H1 (cell line): ENCODE data around the gene GATAD2B. TPM values are rescaled to one million over a fixed set of nuclear protein-coding genes. Genes with fewer than 3 reads are reported as not detected.

ENCODE experiments used
- ASH2L ChIP-seq: fragments of 200-600, 300-600 bp; sonication (generic); IDR thresholded peaks from one replicate; pipeline ENCODE4 v1.7.1; 2017; ENCODE audit warnings: low read length
- CHD2 ChIP-seq: IDR thresholded peaks from 2 replicates; pipeline ENCODE4 v1.6.1; 2012; ENCODE audit warnings: low read length, improper control_type of control experiment
- CREB1 ChIP-seq: IDR thresholded peaks from 2 replicates; pipeline ENCODE4 v1.6.1; 2012; ENCODE audit warnings: inconsistent platforms
- CTBP2 ChIP-seq: IDR thresholded peaks from 2 replicates; pipeline ENCODE4 v1.7.0; 2011; ENCODE audit warnings: borderline replicate concordance, mild to moderate bottlenecking, moderate library complexity, mixed read lengths, low read length; ENCODE audit not compliant: insufficient read depth, insufficient read length
- EGR1 ChIP-seq: IDR thresholded peaks from 2 replicates; pipeline ENCODE4 v1.6.1; 2011; ENCODE audit warnings: low read depth, low read length, borderline replicate concordance
- EP300 ChIP-seq, 2 experiments: IDR thresholded peaks; 1 replicate in 1 of 2; 2 replicates in 1 of 2; pipeline ENCODE4 v1.6.1; 2011 to 2012; ENCODE audit warnings: low read depth in 2 of 2, low read length in 2 of 2, mild to moderate bottlenecking in 2 of 2, borderline replicate concordance in 1 of 2, inconsistent platforms in 1 of 2, moderate library complexity in 1 of 2
- KDM4A ChIP-seq: IDR thresholded peaks from one replicate; pipeline ENCODE4 v1.7.1; 2012; ENCODE audit warnings: low read depth, mild to moderate bottlenecking, moderate library complexity, low read length, inconsistent platforms; ENCODE audit not compliant: severe bottlenecking
- PHF8 ChIP-seq: fragments of 200-600 bp; sonication (generic); conservative IDR thresholded peaks from 2 replicates; pipeline ENCODE4 v1.7.1; 2012; ENCODE audit warnings: low read depth, mild to moderate bottlenecking, inconsistent platforms, low read length, moderate library complexity
- POLR2AphosphoS5 ChIP-seq: IDR thresholded peaks from 2 replicates; pipeline ENCODE4 v1.6.1; 2011; ENCODE audit warnings: low read depth, low read length
- RBBP5 ChIP-seq: IDR thresholded peaks from 2 replicates; pipeline ENCODE4 v1.7.1; 2012; ENCODE audit warnings: low read depth, mild to moderate bottlenecking, inconsistent platforms, low read length, moderate library complexity, borderline replicate concordance
- RNF2 ChIP-seq: fragments of 200-900, 300-1000 bp; sonication (generic); IDR thresholded peaks from 2 replicates; pipeline ENCODE4 v1.7.1; 2016; ENCODE audit warnings: borderline replicate concordance, low read depth, mild to moderate bottlenecking, antibody characterized with exemption, low read length; ENCODE audit not compliant: poor library complexity, severe bottlenecking; ENCODE audit errors: missing control alignments
- SAP30 ChIP-seq: fragments of 300-600 bp; sonication (generic); IDR thresholded peaks from 2 replicates; pipeline ENCODE4 v1.7.1; 2012; ENCODE audit warnings: low read length, moderate library complexity, mild to moderate bottlenecking, inconsistent platforms; ENCODE audit not compliant: insufficient read depth, insufficient replicate concordance
- SIN3A ChIP-seq, 2 experiments: IDR thresholded peaks in 1 of 2; conservative IDR thresholded peaks in 1 of 2; 2 replicates each; pipeline ENCODE4 v1.6.1; 2011 to 2012; ENCODE audit warnings: low read length in 2 of 2, improper control_type of control experiment in 1 of 2, low read depth in 1 of 2, mild to moderate bottlenecking in 1 of 2
- SIX5 ChIP-seq: IDR thresholded peaks from 2 replicates; pipeline ENCODE4 v1.6.1; 2011; ENCODE audit warnings: mild to moderate bottlenecking, low read depth, low read length
- SP1 ChIP-seq: IDR thresholded peaks from 2 replicates; pipeline ENCODE4 v1.6.1; 2011; ENCODE audit warnings: low read depth, low read length
- TAF7 ChIP-seq: optimal IDR thresholded peaks from 2 replicates; pipeline ENCODE3; 2011; ENCODE audit warnings: low read depth, mild to moderate bottlenecking, inconsistent platforms, low read length, moderate library complexity, borderline replicate concordance
- TBP ChIP-seq: IDR thresholded peaks from 2 replicates; pipeline ENCODE4 v1.6.1; 2011; ENCODE audit warnings: low read depth, low read length, improper control_type of control experiment
- polyA plus RNA-seq, 7 experiments: library from polyadenylated mRNA; depleted of rRNA in 3 of 7; stranded (reverse) in 5 of 7; unstranded in 2 of 7; fragments of >200 nt in 5 of 7; fragments of 200-250 nt in 2 of 7; gene quantifications; 1 replicate in 5 of 7; 2 replicates in 1 of 7; 4 replicates in 1 of 7; pipeline versions ENCODE4 v1.2.1 to v1.2.3, GENCODE V29; 2011 to 2013; ENCODE audit warnings: missing spikeins in 2 of 7, mixed read lengths in 2 of 7
- total RNA-seq: library from RNA; stranded (reverse); fragmentation: NEBNext Ultra II Directional; extraction: Animal tissue kit (Norgen Biotek cat#: 25700); gene quantifications from 2 replicates; pipeline ENCODE4 v1.2.1, GENCODE V29; 2021
- TF ChIP-seq, protein P1 (sequence below): IDR thresholded peaks from 2 replicates; pipeline ENCODE4 v1.6.1; 2012; ENCODE audit warnings: inconsistent platforms
- TF ChIP-seq, protein P2 (sequence below): IDR thresholded peaks from 2 replicates; pipeline ENCODE4 v1.6.1; 2011; ENCODE audit warnings: low read depth, mild to moderate bottlenecking, low read length; ENCODE audit not compliant: insufficient read depth

GATAD2B gene
- total and polyA plus RNA-seq, 2 of the 8 experiments (the other 6 are each of a cell fraction or from before 2014, with no cell fraction given), result 8.4 to 39.1 TPM

DNA sequence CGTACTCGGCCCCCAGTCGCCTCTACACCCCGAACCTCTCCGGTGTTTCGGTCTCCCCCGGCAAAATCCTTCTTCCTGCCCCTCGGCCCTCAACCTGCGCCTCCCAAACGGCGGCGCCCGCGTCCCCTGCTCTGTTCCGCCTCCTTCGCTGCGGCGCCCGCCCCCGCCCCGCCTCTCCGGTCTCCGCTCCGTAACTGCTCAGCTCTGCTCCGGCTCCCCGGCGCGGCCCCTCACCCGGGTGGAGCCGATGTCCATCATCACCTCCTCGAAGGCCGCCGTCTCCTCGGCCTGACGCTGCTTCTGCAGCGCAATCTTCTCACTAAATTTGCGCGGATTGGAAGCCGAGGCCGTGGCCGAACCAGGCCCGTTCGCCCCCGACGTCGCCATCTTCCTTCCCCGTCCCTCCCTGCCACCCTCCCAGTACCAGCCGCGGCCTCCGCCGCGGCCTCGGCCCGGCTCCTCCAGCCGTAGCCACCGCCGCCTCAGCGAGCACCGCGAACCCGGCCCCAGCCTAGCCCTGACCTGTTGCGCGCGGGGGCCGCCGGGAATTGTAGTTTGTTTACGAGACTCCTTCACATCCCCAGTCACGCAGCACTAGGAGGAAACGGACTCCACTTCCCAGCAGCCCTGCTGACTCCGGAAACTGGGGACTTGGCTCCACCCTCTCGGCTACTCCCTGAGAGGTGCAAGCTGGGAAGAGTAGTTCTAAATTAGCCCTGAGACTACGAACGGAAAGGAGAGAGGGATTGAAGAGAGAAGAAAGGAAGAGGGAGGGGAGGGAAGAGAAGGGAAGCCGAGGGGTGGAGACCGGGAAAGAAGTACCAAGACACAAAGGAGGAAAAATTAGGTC, 35.6 kb upstream of the GATAD2B start, which contains the start of gene CRTC2 (continued):
- TF ChIP-seq, protein P1, sequence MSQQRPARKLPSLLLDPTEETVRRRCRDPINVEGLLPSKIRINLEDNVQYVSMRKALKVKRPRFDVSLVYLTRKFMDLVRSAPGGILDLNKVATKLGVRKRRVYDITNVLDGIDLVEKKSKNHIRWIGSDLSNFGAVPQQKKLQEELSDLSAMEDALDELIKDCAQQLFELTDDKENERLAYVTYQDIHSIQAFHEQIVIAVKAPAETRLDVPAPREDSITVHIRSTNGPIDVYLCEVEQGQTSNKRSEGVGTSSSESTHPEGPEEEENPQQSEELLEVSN, result no peak
- TF ChIP-seq EP300 (IDR thresholded peaks at IDR 0.05; ENCODE audit: borderline replicate concordance in 1 of 2, low read depth in 2 of 2, low read length in 2 of 2), result 0 out of 3 replicates have a peak, but pooled peaks of 1 of the 2 experiments have one; percentile 13
- TF ChIP-seq SP1, result peak; percentile 66; the same call in 1 of the 2 replicates
- TF ChIP-seq CREB1, result peak; percentile 75
- peak; percentile 70; the same call in 1 of the 2 replicates for TF ChIP-seq RBBP5
- peak; percentile 99 for TF ChIP-seq SIX5
- TF ChIP-seq ASH2L, result peak; percentile 83
- TF ChIP-seq SIN3A (conservative IDR thresholded peaks at IDR 0.05 in 1 of 2, IDR thresholded peaks at IDR 0.05 in 1 of 2; ENCODE audit: low read depth in 1 of 2, low read length in 2 of 2), result peak; percentile 13 to 91; a peak in 3 of 4 replicates
- no peak for TF ChIP-seq CTBP2
- TF ChIP-seq EGR1, result peak; percentile 29; the same call in 1 of the 2 replicates
- no peak for TF ChIP-seq RNF2
- TF ChIP-seq PHF8, result peak; percentile 80
- TF ChIP-seq SAP30, result no peak
- peak; percentile 30 for TF ChIP-seq KDM4A
- peak; percentile 79 for TF ChIP-seq POLR2AphosphoS5
- peak; percentile 81 for TF ChIP-seq TAF7
- TF ChIP-seq TBP, result peak; percentile 67
- TF ChIP-seq, protein P2, sequence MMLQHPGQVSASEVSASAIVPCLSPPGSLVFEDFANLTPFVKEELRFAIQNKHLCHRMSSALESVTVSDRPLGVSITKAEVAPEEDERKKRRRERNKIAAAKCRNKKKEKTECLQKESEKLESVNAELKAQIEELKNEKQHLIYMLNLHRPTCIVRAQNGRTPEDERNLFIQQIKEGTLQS, result no peak
- TF ChIP-seq CHD2, result no peak
